ENCODE data around the gene RIN3. TPM values are rescaled to one million over a fixed set of nuclear protein-coding genes. Genes with fewer than 3 reads are reported as not detected.

Gene RIN3
- total RNA-seq, 4 donors from 2014 or later, result 6.2 to 29.8 (median 12.2) TPM

DNA sequence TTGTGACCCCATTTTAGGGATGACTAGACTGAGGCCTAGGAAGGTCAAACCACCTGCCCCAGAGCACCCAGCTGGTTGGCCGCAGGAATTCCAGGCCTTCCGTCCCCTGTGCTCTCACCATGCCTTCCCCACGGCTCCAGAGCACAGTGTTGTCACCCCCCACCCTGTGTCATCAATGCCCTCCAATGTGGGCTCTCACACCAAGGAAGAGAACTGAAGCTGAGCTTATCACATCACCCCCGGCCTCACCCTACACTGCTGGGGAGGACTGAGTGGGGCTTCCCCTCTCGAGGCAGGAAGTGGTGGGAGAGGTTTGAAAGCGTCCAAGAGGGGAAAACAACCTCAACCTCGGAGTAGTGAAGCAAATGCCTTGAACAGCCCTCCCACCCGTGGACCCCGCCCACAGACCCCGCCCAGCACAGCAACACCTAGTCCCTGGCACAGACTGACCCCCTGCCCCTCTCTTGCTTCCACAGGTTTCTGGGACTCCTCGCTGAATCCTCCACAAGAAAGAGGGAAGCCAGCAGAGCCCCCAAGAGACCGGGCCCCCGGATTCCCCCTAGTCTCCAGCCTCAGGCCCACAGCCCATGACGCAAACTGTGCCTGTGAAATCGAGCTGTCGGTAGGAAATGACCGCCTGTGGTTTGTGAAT lies 137.7 kb downstream of the RIN3 start:
- H3K27me3 ChIP-seq, result no peaks in the 10 kb centered on the region
- TF ChIP-seq POLR2A (IDR thresholded peaks at IDR 0.05) (no peak), CTCF (IDR thresholded peaks at IDR 0.05) (no peak)
- no peak overlapping the region for H3K4me3 ChIP-seq
- H3K4me1 ChIP-seq, result peaks cover 20 to 24% of the 10 kb centered on the region in 2 donors
- peak overlapping the region; percentile 97 to 100 for H3K27ac ChIP-seq
- intact Hi-C loops (cut with DNase I; ENCODE audit: low total_unique reads), result no loop called here
- H3K9me3 ChIP-seq, result no peaks in the 10 kb centered on the region
- no peak for DNase-seq
- H3K36me3 ChIP-seq, result no peaks in the 10 kb centered on the region

DNA sequence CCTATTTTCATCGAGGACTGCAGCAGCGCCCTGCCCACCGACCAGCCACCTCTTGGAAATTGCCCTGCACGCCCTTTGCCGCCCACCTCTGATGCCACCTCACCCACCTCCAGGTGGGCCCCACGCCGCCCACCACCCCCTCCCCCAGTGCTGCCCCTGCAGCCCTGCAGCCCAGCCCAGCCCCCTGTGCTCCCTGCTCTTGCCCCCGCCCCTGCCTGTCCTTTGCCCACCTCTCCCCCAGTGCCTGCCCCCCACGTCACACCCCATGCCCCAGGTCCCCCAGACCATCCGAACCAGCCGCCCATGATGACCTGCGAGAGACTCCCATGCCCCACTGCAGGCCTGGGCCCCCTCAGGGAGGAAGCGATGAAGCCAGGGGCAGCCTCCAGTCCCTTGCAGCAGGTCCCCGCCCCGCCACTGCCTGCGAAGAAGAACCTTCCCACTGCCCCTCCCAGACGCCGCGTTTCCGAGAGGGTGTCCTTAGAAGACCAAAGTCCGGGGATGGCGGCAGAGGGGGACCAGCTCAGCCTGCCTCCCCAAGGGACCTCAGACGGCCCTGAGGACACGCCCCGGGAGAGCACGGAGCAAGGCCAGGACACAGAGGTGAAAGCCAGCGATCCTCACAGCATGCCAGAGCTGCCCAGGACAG lies 138.3 kb downstream of the RIN3 start:
- Histone ChIP-seq H3K27me3 (no peaks in the 10 kb centered on the region), H3K27ac (peak overlapping the region; percentile 97 to 100), H3K36me3 (no peaks in the 10 kb centered on the region), H3K4me1 (peaks cover 16 to 24% of the 10 kb centered on the region in 2 donors), H3K4me3 (no peak overlapping the region), H3K9me3 (no peaks in the 10 kb centered on the region)
- DNase-seq, result no peak
- intact Hi-C loops (cut with DNase I; ENCODE audit: low total_unique reads), result no loop called here
- TF ChIP-seq POLR2A (IDR thresholded peaks at IDR 0.05), result no peak
- TF ChIP-seq CTCF (IDR thresholded peaks at IDR 0.05), result no peak

DNA sequence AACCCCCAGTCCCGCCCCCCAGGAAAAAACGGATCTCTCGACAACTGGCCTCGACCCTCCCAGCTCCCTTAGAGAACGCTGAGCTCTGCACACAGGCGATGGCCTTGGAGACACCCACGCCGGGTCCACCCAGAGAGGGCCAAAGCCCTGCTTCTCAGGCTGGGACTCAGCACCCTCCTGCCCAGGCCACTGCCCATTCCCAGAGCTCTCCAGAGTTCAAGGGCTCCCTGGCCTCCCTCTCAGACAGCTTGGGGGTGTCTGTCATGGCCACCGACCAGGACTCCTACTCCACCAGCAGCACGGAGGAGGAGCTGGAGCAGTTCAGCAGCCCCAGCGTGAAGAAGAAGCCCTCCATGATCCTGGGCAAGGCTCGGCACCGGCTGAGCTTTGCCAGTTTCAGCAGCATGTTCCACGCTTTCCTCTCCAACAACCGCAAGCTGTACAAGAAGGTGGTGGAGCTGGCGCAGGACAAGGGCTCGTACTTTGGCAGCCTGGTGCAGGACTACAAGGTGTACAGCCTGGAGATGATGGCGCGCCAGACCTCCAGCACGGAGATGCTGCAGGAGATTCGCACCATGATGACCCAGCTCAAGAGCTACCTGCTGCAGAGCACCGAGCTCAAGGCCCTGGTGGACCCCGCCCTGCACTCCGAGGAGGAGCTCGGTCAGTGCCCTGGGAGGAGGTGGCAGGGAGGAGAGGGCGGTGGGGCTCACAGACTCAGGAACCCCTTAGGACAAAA lies 139.0 kb downstream of the RIN3 start:
- intact Hi-C loops (cut with DNase I; ENCODE audit: low total_unique reads), result no loop called here
- peak overlapping the region in 1 of 2 donors; percentile 2 for H3K4me3 ChIP-seq
- H3K36me3 ChIP-seq, result no peaks in the 10 kb centered on the region
- H3K27ac ChIP-seq, result peak overlapping the region; percentile 97 to 100
- peaks cover 13 to 21% of the 10 kb centered on the region in 2 donors for H3K4me1 ChIP-seq
- H3K9me3 ChIP-seq, result no peaks in the 10 kb centered on the region
- DNase-seq, result no peak
- no peaks in the 10 kb centered on the region for H3K27me3 ChIP-seq
- TF ChIP-seq CTCF (IDR thresholded peaks at IDR 0.05) (no peak), POLR2A (IDR thresholded peaks at IDR 0.05) (no peak)

DNA sequence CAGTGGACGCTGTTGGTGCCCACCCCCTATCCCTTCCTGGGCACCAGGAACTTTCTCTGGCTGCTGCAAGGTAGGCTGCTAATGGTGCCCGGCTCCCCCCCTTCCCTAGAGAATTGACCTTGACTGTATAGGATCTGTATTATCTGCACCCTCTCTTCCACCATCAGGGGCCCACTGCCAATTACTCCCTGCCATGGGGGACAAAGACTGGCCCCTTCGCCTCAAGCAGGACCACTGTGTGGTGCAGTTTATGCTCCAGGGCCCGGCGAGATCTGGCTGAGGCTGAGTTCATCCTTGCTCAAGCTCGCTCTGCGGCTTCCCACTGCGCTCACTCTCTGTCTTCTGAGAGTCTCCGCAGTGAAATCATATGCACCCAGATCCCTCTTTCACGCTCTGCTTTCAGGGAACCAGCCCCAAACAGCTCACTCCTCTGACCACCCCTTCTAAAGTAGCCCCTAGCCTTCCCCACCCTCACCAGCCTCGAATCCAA lies 139.6 kb downstream of the RIN3 start:
- intact Hi-C loops (cut with DNase I; ENCODE audit: low total_unique reads), result no loop called here
- peaks cover 6 to 15% of the 10 kb centered on the region in 2 donors for H3K4me1 ChIP-seq
- peak overlapping the region in 1 of 2 donors; percentile 2 for H3K4me3 ChIP-seq
- no peak for TF ChIP-seq POLR2A (IDR thresholded peaks at IDR 0.05)
- no peak for TF ChIP-seq CTCF (IDR thresholded peaks at IDR 0.05)
- no peak for DNase-seq
- no peaks in the 10 kb centered on the region for H3K36me3 ChIP-seq
- H3K9me3 ChIP-seq, result no peaks in the 10 kb centered on the region
- peak overlapping the region; percentile 97 to 100 for H3K27ac ChIP-seq
- no peaks in the 10 kb centered on the region for H3K27me3 ChIP-seq
